DMS79 (cell line): Measurements from ENCODE around the gene CCDC192.
"Not testable (repeated sequence)": the region's sequence is repeated elsewhere in the genome, so short reads cannot be mapped to it uniquely, and the experiment has no call there.

Experiments used
- DNase-seq: peaks from one replicate; lab custom pipeline; 2025; lab: John Stamatoyannopoulos, UW

Gene CCDC192

GRCh38 chr5:127766676-127767335, 63.6 kb downstream of the CCDC192 start:
- no peak for DNase-seq

- no peak for DNase-seq
Measured at GRCh38 chr5:127769386-127769785, 66.2 kb downstream of the CCDC192 start.

GRCh38 chr5:127770272-127770671, 67.1 kb downstream of the CCDC192 start:
- no peak for DNase-seq

GRCh38 chr5:127772531-127772930, 69.3 kb downstream of the CCDC192 start:
- DNase-seq = no peak

GRCh38 chr5:127774221-127774620, 71.0 kb downstream of the CCDC192 start:
- no peak for DNase-seq

GRCh38 chr5:127776477-127776876, 73.3 kb downstream of the CCDC192 start:
- DNase-seq = no peak

GRCh38 chr5:127777957-127778356, 74.8 kb downstream of the CCDC192 start:
- DNase-seq = no peak

- DNase-seq = not testable (repeated sequence)
Measured at GRCh38 chr5:127782450-127782849, 79.3 kb downstream of the CCDC192 start.

GRCh38 chr5:127785098-127785927, 82.1 kb downstream of the CCDC192 start:
- DNase-seq = no peak

- DNase-seq = no peak
Measured at GRCh38 chr5:127791439-127791838, 88.2 kb downstream of the CCDC192 start.

GRCh38 chr5:127791908-127792307, 88.7 kb downstream of the CCDC192 start:
- not testable (repeated sequence) for DNase-seq

- no peak for DNase-seq
Measured at GRCh38 chr5:127793052-127793451, 89.9 kb downstream of the CCDC192 start.

GRCh38 chr5:127793879-127794278, 90.7 kb downstream of the CCDC192 start:
- DNase-seq = no peak

GRCh38 chr5:127796211-127796610, 93.0 kb downstream of the CCDC192 start:
- DNase-seq = no peak

GRCh38 chr5:127799293-127799905, 96.2 kb downstream of the CCDC192 start:
- DNase-seq = no peak

- DNase-seq = no peak
Measured at GRCh38 chr5:127801751-127802476, 98.7 kb downstream of the CCDC192 start.

- DNase-seq = no peak
Measured at GRCh38 chr5:127802477-127802865, 99.3 kb downstream of the CCDC192 start.

GRCh38 chr5:127804886-127805426, 101.8 kb downstream of the CCDC192 start:
- DNase-seq = no peak

- no peak for DNase-seq
Measured at GRCh38 chr5:127805448-127805847, 102.3 kb downstream of the CCDC192 start.

GRCh38 chr5:127806776-127807175, 103.6 kb downstream of the CCDC192 start:
- no peak for DNase-seq

- no peak for DNase-seq
Measured at GRCh38 chr5:127809533-127809932, 106.3 kb downstream of the CCDC192 start.

- no peak for DNase-seq
Measured at GRCh38 chr5:127810017-127810416, 106.8 kb downstream of the CCDC192 start.
